Ovary (tissue), 9 donors: ENCODE results near the gene ITPR1. TPM values are rescaled to one million over a fixed set of nuclear protein-coding genes. Genes with fewer than 3 reads are reported as not detected.
"Not testable (repeated sequence)": the region's sequence is repeated elsewhere in the genome, so short reads cannot be mapped to it uniquely, and the experiment has no call there.

ENCODE experiments used
- DNase-seq, 5 donors: peaks; one replicate each; pipeline ENCODE4 v3.0.0-alpha.2; 2019 to 2020
- H3K27ac ChIP-seq, 2 donors: fragments of 200-600 bp; one replicate each; pipeline versions ENCODE4 v1.5.1 to v1.8.0; 2019 to 2022
- H3K27me3 ChIP-seq: fragments of 200-600 bp; one replicate; pipeline ENCODE4 v1.8.0; 2022
- H3K36me3 ChIP-seq: fragments of 200-600 bp; sonication (generic); one replicate; pipeline ENCODE4 v1.5.1; 2019
- H3K4me1 ChIP-seq: one replicate; pipeline ENCODE4 v1.8.1; 2013; ENCODE audit warnings: mild to moderate bottlenecking, moderate library complexity; ENCODE audit not compliant: insufficient read depth
- H3K4me3 ChIP-seq: fragments of 200-600 bp; sonication (generic); one replicate; pipeline ENCODE4 v1.5.1; 2017
- H3K9me3 ChIP-seq, 2 donors: fragments of 200-600 bp in 1 of 2; sonication (generic) in 1 of 2; one replicate each; pipeline versions ENCODE4 v1.5.1 to v1.8.1; 2013 to 2019; ENCODE audit warnings: mild to moderate bottlenecking in 1 of 2, moderate library complexity in 1 of 2
- EP300 ChIP-seq: sonication (generic); formaldehyde crosslinking; IDR thresholded peaks from one replicate; pipeline ENCODE4 v1.6.1; 2017; ENCODE audit warnings: antibody characterized with exemption
- POLR2A ChIP-seq: fragments of 450-650 bp; IDR thresholded peaks from one replicate; pipeline ENCODE4 v1.6.1; 2017; ENCODE audit warnings: antibody characterized with exemption, mild to moderate bottlenecking, moderate library complexity
- WGBS, 3 donors: extraction: QIAGEN DNeasy Blood & Tissue Kit in 1 of 3; methylation state at CpG; one replicate each; pipeline versions ENCODE4 v1.1.5 to v1.1.7; 2013 to 2017; 5-methylcytosine and 5-hydroxymethylcytosine counted together
- intact Hi-C, 4 donors: fragments of 100-400 bp; cut with DNase I; formaldehyde crosslinking; loops; one replicate each; pipeline versions ENCODE4 v1.11.0 to v1.15.1; 2022 to 2023
- polyA plus RNA-seq, 2 donors: library from polyadenylated mRNA; stranded (reverse); fragments of 200-250 nt in 1 of 2; fragments of 350-450 nt in 1 of 2; fragmentation: Illumina TruSeq in 1 of 2; extraction: RNeasy Lipid Tissue Mini Kit (QIAGEN cat#74804) in 1 of 2; gene quantifications; one replicate each; pipeline ENCODE4 v1.2.3, GENCODE V29; 2013 to 2014
- total RNA-seq, 7 donors: library from RNA; depleted of rRNA in 2 of 7; stranded (reverse); fragments of >200 nt in 2 of 7; fragmentation: NEBNext Ultra II Directional in 3 of 7; extraction: Animal tissue kit (Norgen Biotek cat#: 25700) in 3 of 7; gene quantifications; one replicate each; pipeline versions ENCODE4 v1.1.0 to v1.2.4, GENCODE V29; 2016 to 2023
- TF ChIP-seq, protein P1 (sequence below), 3 donors: fragments of 450-650 bp in 2 of 3; fragments of 200-600 bp in 1 of 3; IDR thresholded peaks; one replicate each; pipeline versions ENCODE4 v1.5.1 to v1.8.0; 2016 to 2022; ENCODE audit warnings: antibody characterized with exemption in 3 of 3, mild to moderate bottlenecking in 1 of 3
- donor health status: DM: no; HTN: no; CAD: no; lungs with moderate emphysema.
- donor health status: DM: no; HTN: no; CAD: no.
- donor health status: Bipolar disorder and iron deficiency.
- donor health status: DM: yes; HTN: yes; CAD: no.
- donor health status: DM: no; HTN: no; CAD: no.
- donor health status: DM: yes; HTN: yes; CAD: no.

Gene ITPR1
- total and polyA plus RNA-seq, 9 donors, result 59.5 to 313 (median 144) TPM

DNA sequence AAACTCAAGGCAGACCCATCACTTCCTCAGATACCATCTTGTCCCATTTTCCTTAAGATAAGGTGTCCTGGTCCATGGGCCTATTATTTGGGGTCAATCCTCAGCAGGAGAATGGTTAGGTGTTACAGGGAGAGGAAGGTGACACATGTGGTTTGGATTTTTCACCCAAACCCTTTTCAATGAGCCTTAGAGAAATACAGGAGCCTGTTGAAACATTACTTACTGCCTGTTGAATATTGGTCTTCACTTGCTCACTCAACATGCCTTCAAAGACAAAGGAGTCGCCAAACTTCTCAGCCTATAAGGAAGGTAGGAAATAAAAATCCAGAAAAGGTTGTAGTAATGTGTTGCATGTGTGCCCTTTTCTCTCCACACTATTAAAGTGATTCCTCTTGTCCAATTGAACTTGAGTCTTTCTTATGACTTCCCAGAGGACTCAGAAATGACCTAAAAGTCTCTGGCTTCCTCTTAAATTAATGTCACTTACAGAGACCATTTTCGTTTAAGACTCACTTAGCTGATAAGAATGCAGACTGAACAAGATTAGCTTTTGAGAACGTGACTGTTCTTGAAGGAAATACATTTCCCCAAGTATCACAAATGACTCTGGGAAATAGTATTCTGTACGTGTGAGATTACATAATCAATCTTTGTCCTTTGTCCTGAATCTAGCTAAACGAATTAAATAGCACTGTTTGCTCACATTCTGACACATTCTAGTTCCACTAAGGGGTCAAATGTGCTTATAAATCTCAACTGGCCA, 43.9 kb upstream of the ITPR1 start:
- intact Hi-C loops, result no loop called here
- TF ChIP-seq POLR2A, result no peak
- DNase-seq, result no peak
- Histone ChIP-seq H3K36me3 (no peaks in the 10 kb centered on the region), H3K4me1 (no peaks in the 10 kb centered on the region), H3K4me3 (no peak overlapping the region), H3K27me3 (no peaks in the 10 kb centered on the region), H3K9me3 (no peaks in the 10 kb centered on the region), H3K27ac (no peak overlapping the region)
- WGBS, 3 donors, result 79 to 83% (median 81%) methylated on average over 5 of the region's 5 CpGs

GRCh38 chr3:4454142-4454541, 39.0 kb upstream of the ITPR1 start:
- H3K4me1 ChIP-seq, result no peaks in the 10 kb centered on the region
- intact Hi-C loops, result no loop called here
- H3K27me3 ChIP-seq, result no peaks in the 10 kb centered on the region
- TF ChIP-seq POLR2A (no peak), EP300 (no peak)
- TF ChIP-seq, protein P1, sequence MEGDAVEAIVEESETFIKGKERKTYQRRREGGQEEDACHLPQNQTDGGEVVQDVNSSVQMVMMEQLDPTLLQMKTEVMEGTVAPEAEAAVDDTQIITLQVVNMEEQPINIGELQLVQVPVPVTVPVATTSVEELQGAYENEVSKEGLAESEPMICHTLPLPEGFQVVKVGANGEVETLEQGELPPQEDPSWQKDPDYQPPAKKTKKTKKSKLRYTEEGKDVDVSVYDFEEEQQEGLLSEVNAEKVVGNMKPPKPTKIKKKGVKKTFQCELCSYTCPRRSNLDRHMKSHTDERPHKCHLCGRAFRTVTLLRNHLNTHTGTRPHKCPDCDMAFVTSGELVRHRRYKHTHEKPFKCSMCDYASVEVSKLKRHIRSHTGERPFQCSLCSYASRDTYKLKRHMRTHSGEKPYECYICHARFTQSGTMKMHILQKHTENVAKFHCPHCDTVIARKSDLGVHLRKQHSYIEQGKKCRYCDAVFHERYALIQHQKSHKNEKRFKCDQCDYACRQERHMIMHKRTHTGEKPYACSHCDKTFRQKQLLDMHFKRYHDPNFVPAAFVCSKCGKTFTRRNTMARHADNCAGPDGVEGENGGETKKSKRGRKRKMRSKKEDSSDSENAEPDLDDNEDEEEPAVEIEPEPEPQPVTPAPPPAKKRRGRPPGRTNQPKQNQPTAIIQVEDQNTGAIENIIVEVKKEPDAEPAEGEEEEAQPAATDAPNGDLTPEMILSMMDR (IDR thresholded peaks at IDR 0.05), result no peak
- no peaks in the 10 kb centered on the region for H3K9me3 ChIP-seq
- no peak overlapping the region for H3K4me3 ChIP-seq
- no peak overlapping the region for H3K27ac ChIP-seq
- H3K36me3 ChIP-seq, result no peaks in the 10 kb centered on the region
- no peak for DNase-seq

GRCh38 chr3:4456780-4457179, 36.4 kb upstream of the ITPR1 start:
- 92% methylated on average over 14 of the region's 14 CpGs for WGBS, 3 donors
- intact Hi-C loops, result not testable (repeated sequence)

GRCh38 chr3:4458961-4459360, 34.2 kb upstream of the ITPR1 start:
- no peak overlapping the region for H3K27ac ChIP-seq
- no peaks in the 10 kb centered on the region for H3K4me1 ChIP-seq
- H3K27me3 ChIP-seq, result no peaks in the 10 kb centered on the region
- no peak for DNase-seq
- no peaks in the 10 kb centered on the region for H3K36me3 ChIP-seq
- intact Hi-C loops, result no loop called here
- H3K9me3 ChIP-seq, result no peaks in the 10 kb centered on the region
- TF ChIP-seq, protein P1 (IDR thresholded peaks at IDR 0.05), result no peak
- TF ChIP-seq EP300, result no peak
- no peak for TF ChIP-seq POLR2A
- H3K4me3 ChIP-seq, result no peak overlapping the region
- 93 to 94% (median 93%) methylated on average over 3 of the region's 3 CpGs for WGBS, 3 donors

More at GRCh38 chr3:4456780-4457179, 36.4 kb upstream of the ITPR1 start:
- H3K27ac ChIP-seq, H3K36me3 ChIP-seq, H3K27me3 ChIP-seq, H3K9me3 ChIP-seq, DNase-seq, H3K4me1 ChIP-seq, H3K4me3 ChIP-seq: not testable (repeated sequence)

- Histone ChIP-seq H3K36me3 (no peaks in the 10 kb centered on the region), H3K4me1 (no peaks in the 10 kb centered on the region), H3K9me3 (no peaks in the 10 kb centered on the region), H3K4me3 (no peak overlapping the region), H3K27me3 (no peaks in the 10 kb centered on the region), H3K27ac (no peak overlapping the region)
- WGBS, 3 donors, result 88 to 96% (median 93%) methylated on average over 4 of the region's 4 CpGs
- TF ChIP-seq POLR2A (no peak), EP300 (no peak)
- TF ChIP-seq, protein P1 (IDR thresholded peaks at IDR 0.05), result no peak
- DNase-seq, result no peak
- intact Hi-C loops, result no loop called here
Measured at GRCh38 chr3:4460334-4460733, 32.8 kb upstream of the ITPR1 start.
